HepG2 (cell line): ENCODE data around the gene CYB5D1. TPM values are rescaled to one million over a fixed set of nuclear protein-coding genes. Genes with fewer than 3 reads are reported as not detected.
A peak's percentile ranks its signal among the peaks of the same experiment; 100 is the strongest.

Source experiments
- DZIP1 ChIP-seq: sonication (generic); formaldehyde crosslinking; IDR thresholded peaks from 2 replicates; pipeline ENCODE4 v1.5.0; 2020; ENCODE audit warnings: mild to moderate bottlenecking, missing genetic modification reagents
- MXI1 ChIP-seq: IDR thresholded peaks from 3 replicates; pipeline ENCODE4 v1.6.1; 2012; ENCODE audit warnings: low read depth, low read length, inconsistent platforms, borderline replicate concordance
- NFE2L1 ChIP-seq: sonication (generic); formaldehyde crosslinking; IDR thresholded peaks from 2 replicates; pipeline ENCODE4 v1.4.0; 2020; ENCODE audit warnings: missing genetic modification reagents, mild to moderate bottlenecking, borderline replicate concordance
- REXO4 ChIP-seq: sonication (generic); formaldehyde crosslinking; IDR thresholded peaks from 2 replicates; pipeline ENCODE4 v1.8.0; 2022; ENCODE audit warnings: missing genetic modification reagents, mild to moderate bottlenecking, borderline replicate concordance
- RNF2 ChIP-seq: fragments of 450-650 bp; conservative IDR thresholded peaks from 2 replicates; pipeline ENCODE4 v1.6.1; 2016; ENCODE audit warnings: low read depth
- SNRNP70 ChIP-seq: fragments of 200-400 bp; formaldehyde crosslinking; IDR thresholded peaks from 2 replicates; pipeline ENCODE4 v1.6.1; 2017; ENCODE audit warnings: mild to moderate bottlenecking, low read depth, low read length, moderate library complexity
- ZNF343 ChIP-seq: sonication (generic); formaldehyde crosslinking; IDR thresholded peaks from 2 replicates; pipeline ENCODE4 v1.4.0; 2020; ENCODE audit warnings: mild to moderate bottlenecking, missing genetic modification reagents
- ZNF549 ChIP-seq: sonication (generic); formaldehyde crosslinking; IDR thresholded peaks from 2 replicates; pipeline ENCODE4 v1.5.0; 2020; ENCODE audit warnings: missing genetic modification reagents
- ZNF563 ChIP-seq: sonication (generic); formaldehyde crosslinking; IDR thresholded peaks from 2 replicates; pipeline ENCODE4 v1.8.0; 2022; ENCODE audit warnings: mild to moderate bottlenecking, moderate library complexity, missing genetic modification reagents
- ZNF609 ChIP-seq: sonication (generic); formaldehyde crosslinking; IDR thresholded peaks from 2 replicates; pipeline ENCODE4 v1.4.0; 2020; ENCODE audit warnings: mild to moderate bottlenecking, missing genetic modification reagents, borderline replicate concordance
- ZNF788 ChIP-seq: sonication (generic); formaldehyde crosslinking; IDR thresholded peaks from 2 replicates; pipeline ENCODE4 v1.5.0; 2020; ENCODE audit warnings: mild to moderate bottlenecking, missing genetic modification reagents, borderline replicate concordance
- polyA plus RNA-seq, 8 experiments: library from polyadenylated mRNA; depleted of rRNA in 3 of 8; stranded (reverse) in 7 of 8; unstranded in 1 of 8; fragments of >200 nt; fragmentation: Illumina TruSeq in 4 of 8; extraction: Trizol in 4 of 8; gene quantifications; 2 replicates each; pipeline versions ENCODE4 v1.2.1 to v1.2.3, GENCODE V29; 2011 to 2016; ENCODE audit warnings: low read depth in 4 of 8, missing spikeins in 1 of 8, mixed read lengths in 1 of 8; ENCODE audit not compliant: insufficient read depth in 1 of 8
- total RNA-seq, 5 experiments: library from RNA; depleted of rRNA; stranded (reverse); fragments of >200 nt; fragmentation: Illumina TruSeq; extraction: Trizol; gene quantifications; 2 replicates each; pipeline ENCODE4 v1.2.3, GENCODE V29; 2016; ENCODE audit warnings: low read depth in 1 of 5
- TF ChIP-seq, protein P1 (sequence below): sonication (generic); formaldehyde crosslinking; IDR thresholded peaks from 2 replicates; pipeline ENCODE4 v1.5.1; 2020; ENCODE audit warnings: mild to moderate bottlenecking, missing genetic modification reagents, moderate library complexity
- TF ChIP-seq, protein P2 (sequence below): sonication (generic); formaldehyde crosslinking; IDR thresholded peaks from 2 replicates; pipeline ENCODE4 v1.4.0; 2020; ENCODE audit warnings: missing genetic modification reagents

CYB5D1 gene
- total and polyA plus RNA-seq, 2 of the 13 experiments (the other 11 are each of a cell fraction or from before 2014, with no cell fraction given): 8.9 to 17.0 TPM

DNA sequence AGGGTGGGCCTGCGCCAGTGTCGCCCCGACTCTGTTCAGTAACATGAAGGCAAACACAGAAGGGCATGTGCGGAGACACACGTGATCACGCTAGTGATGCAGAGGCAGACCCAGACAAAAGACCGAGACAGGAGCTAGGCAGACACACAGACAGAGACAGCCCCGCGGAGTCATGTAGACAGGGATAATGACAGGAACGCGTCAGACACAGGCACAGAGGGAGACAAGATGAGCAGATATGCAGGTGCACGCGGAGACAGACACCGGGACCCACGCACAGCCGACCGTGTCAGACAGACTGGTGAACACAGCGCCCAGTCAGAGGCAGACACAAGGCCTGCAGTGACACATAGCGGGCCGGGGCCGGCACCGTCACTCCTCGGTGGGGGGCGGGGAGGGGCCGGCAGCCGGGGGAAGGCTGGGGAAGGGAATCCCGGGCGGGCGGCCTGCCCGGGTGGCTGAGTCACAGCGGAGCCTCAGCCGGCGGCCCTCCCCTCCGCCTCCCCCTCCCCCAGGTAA lies 16.3 kb upstream of the CYB5D1 start (continued):
- TF ChIP-seq DZIP1 (CRISPR knock-in tag) (no peak), ZNF788 (CRISPR knock-in tag) (peak; percentile 23; the same call in 1 of the 2 replicates), MXI1 (0 out of 3 replicates have a peak, but pooled peaks have one; percentile 69), RNF2 (no peak), REXO4 (CRISPR knock-in tag) (no peak), SNRNP70 (no peak), NFE2L1 (CRISPR knock-in tag) (no peak), ZNF549 (no peak), ZNF343 (CRISPR knock-in tag) (0 out of 2 replicates have a peak, but pooled peaks have one; percentile 60), ZNF609 (no peak), ZNF563 (CRISPR knock-in tag) (no peak)
- TF ChIP-seq, protein P1, sequence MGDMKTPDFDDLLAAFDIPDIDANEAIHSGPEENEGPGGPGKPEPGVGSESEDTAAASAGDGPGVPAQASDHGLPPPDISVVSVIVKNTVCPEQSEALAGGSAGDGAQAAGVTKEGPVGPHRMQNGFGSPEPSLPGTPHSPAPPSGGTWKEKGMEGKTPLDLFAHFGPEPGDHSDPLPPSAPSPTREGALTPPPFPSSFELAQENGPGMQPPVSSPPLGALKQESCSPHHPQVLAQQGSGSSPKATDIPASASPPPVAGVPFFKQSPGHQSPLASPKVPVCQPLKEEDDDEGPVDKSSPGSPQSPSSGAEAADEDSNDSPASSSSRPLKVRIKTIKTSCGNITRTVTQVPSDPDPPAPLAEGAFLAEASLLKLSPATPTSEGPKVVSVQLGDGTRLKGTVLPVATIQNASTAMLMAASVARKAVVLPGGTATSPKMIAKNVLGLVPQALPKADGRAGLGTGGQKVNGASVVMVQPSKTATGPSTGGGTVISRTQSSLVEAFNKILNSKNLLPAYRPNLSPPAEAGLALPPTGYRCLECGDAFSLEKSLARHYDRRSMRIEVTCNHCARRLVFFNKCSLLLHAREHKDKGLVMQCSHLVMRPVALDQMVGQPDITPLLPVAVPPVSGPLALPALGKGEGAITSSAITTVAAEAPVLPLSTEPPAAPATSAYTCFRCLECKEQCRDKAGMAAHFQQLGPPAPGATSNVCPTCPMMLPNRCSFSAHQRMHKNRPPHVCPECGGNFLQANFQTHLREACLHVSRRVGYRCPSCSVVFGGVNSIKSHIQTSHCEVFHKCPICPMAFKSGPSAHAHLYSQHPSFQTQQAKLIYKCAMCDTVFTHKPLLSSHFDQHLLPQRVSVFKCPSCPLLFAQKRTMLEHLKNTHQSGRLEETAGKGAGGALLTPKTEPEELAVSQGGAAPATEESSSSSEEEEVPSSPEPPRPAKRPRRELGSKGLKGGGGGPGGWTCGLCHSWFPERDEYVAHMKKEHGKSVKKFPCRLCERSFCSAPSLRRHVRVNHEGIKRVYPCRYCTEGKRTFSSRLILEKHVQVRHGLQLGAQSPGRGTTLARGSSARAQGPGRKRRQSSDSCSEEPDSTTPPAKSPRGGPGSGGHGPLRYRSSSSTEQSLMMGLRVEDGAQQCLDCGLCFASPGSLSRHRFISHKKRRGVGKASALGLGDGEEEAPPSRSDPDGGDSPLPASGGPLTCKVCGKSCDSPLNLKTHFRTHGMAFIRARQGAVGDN (CRISPR knock-in tag): no peak; the same call in 1 of the 2 replicates
- TF ChIP-seq, protein P2, sequence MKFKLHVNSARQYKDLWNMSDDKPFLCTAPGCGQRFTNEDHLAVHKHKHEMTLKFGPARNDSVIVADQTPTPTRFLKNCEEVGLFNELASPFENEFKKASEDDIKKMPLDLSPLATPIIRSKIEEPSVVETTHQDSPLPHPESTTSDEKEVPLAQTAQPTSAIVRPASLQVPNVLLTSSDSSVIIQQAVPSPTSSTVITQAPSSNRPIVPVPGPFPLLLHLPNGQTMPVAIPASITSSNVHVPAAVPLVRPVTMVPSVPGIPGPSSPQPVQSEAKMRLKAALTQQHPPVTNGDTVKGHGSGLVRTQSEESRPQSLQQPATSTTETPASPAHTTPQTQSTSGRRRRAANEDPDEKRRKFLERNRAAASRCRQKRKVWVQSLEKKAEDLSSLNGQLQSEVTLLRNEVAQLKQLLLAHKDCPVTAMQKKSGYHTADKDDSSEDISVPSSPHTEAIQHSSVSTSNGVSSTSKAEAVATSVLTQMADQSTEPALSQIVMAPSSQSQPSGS: peak; percentile 6; the same call in 1 of the 2 replicates
